GM10847 (cell line): ENCODE data around the gene PNCK.

ENCODE experiments used
- POLR2A ChIP-seq: IDR thresholded peaks from 2 replicates; pipeline ENCODE4 v1.6.1; 2011; ENCODE audit not compliant: insufficient read length; ENCODE audit errors: extremely low read depth

Gene PNCK

DNA sequence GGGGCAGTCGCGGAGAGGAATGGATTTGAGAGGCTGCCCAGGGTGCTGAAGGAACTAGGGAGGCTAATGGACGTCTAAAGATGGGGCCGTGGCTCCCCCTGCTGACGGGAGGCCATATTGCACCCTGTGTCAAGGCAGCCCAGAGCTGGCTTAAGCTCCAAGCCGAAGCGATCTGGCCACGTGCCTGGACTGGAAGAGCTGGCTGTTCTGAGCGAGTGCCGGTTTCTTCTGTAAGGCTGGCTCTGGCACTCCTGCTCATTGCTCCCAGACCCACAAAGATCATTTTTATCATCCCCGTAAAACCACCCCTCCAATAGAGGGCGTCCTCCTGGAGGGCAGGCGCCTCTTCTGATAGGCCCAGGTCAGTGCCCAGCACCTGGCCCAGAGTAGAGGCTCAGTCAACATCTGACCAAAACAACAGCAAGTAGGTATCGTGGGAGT, 5.6 kb downstream of the PNCK start:
- TF ChIP-seq POLR2A = no peak

DNA sequence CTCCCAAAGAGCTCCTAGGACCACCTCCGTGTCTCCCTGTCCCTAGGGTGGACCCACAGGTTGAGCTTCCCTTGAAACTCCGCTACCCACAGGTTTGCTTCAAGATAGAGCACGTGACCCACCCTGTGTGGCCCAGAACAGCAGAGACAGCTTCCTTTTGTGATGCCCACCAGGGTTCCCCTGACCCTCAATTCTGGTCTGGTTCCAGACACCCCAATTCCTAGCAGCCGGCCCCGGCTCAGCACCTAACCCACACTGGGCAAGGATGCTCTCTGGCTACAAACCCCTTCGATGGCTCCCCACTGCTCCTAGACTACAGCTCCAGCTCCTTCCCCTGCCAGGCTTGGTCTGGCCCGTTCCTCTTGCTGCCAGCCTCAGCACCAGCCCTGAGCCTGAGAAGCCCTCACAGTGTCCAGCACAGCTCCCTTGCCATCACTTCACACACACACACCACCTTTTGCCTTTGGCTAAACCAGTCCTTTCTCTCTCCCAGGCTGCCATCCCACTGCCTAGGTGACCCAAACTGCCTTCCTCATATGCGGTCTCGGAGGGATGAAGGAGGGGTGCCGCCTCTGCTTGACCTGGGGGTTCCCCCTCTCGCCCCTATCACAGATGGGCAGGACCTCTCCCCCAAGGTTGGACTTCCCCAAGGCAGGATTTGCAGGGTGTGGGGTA, 6.2 kb downstream of the PNCK start:
- TF ChIP-seq POLR2A = no peak

DNA sequence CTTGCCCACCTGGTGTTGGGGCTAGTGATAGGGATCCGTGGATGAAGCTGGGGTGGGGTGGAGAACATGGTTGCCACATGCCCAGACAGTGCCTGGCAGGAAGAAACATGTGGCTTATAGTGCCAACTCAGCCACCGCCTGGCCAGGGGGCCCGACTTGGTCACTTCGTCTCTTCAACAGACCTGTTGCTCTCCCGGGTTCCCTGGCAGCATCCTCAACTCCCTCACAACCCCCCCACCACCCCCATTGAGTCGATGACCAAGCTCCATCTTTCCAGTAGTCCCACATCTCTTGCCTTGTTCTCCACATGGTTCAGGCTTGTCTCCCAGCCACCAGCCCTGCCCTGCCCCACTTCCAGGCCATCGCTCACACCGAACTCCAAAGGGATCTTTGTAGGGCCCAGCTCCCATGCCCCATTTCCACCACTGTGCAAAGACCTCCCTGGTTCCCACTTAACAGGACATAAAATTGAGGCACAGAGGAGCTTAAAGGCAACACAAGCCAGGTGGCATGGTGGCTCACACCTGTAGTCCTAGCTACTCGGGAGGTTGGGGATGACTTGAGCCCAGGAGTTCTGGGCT, 7.8 kb downstream of the PNCK start:
- TF ChIP-seq POLR2A = no peak

DNA sequence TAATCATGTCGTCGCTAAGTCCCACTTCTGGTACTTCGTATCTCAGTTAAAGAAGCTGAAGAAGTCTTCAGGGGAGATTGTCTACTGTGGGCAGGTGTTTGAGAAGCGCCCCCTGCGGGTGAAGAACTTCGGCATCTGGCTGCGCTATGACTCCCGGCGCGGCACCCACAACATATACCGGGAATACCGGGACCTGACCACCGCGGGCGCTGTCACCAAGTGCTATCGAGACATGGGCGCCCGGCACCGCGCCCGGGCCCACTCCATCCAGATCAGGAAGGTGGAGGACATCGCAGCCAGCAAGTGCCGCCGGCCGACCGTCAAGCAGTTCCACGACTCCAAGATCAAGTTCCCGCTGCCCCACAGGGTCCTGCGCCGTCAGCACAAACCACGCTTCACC, 11.3 kb downstream of the PNCK start:
- no peak for TF ChIP-seq POLR2A

DNA sequence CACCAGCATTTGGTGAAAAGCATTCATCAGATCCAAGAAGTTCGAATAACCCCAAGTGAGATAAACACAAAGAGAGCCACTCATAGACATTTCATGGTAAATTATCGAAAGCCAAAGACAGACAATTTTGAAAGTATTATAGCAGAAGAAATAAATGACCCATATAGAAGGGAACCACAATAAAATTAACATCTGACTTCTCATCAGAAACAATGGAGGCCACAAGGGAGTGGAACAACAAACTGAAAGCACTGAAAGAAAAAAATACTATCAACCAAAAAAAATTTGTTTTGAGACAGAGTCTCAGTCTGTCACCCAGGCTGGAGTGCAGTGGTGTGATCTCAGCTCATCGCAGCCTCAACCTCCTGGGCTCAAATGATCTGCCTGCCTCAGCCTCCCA, 14.3 kb downstream of the PNCK start:
- TF ChIP-seq POLR2A = no peak

DNA sequence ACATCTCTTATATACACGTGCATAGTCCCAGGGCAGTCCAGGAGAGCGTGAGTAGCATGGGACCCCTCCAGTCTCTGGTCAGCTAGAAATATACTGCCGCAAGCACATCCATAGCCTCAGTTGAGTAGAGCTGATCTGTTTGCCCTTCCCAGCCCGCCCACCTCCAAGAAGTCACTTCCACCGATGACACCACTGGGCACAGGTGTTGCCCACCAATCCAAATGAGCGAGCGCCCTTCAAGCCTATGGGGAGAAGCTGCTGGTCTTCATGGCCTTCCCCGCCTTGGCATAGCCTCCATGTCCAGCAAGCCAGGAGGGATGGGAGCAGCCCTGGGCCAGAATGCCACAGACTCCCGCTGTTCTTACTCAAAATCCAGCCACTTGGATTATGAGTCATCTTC, 16.5 kb downstream of the PNCK start:
- no peak for TF ChIP-seq POLR2A

DNA sequence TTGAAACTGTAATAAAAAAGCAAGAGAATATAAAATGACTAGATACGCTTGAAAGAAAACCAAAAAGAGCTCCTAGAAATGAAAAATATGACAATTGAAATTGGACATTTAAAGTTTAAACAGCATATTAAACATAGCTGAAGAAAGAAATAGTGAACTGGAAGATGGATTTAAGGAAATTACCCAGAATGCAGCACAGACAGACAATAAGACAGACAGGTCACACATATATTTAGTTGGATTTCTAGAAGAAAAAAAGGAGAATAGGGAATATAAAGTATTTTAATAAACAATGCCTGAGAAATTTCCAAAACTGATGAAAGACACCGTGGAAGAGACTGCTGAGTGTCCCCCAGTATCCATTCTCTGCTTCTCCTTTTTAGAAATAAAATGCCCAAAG, 20.1 kb downstream of the PNCK start:
- TF ChIP-seq POLR2A = no peak

DNA sequence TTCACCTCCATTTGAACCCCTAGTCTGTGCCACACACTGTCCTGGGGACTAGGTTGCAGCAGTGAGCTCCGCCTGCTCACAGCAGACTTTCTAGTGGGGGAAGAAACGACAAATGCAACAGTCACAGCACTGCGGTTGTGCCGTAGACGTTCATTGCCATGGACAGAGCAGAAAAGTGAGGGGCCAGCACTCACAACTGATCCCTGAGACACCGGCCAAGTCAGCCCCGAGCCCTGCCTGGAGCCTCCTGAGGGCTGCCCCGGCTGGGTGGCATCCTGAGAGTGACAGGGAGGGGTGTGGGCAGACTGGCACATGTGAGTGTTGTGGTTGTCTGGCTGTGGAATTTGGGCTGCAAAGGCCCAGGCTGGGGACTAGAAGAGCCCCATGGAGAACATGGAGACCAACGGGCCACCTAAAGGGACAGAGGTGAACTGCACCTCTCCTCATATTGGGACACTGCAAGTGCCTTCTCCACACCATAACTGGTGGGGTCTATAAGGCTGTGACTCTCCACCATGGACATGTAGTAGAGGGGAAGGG, 22.0 kb downstream of the PNCK start:
- TF ChIP-seq POLR2A = no peak

DNA sequence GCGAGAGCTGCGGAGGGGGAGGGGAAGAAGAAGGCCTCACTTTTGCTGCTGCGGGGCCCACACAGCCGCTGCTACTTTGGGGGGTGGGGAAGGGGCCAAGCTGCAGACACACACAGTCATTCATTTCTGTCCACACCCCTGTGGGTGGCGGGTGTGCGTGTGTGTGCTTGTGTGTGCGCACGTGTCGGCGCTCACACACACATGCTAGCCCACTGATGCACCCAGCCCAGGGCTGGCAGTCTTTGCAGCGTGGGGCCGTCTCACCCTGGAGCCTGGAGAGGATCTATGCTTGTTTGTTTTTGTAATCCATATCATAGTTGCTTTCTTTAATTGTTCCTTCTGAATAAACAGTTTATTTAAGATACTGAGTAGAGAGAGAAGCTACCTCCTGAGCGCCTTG, 22.7 kb downstream of the PNCK start:
- TF ChIP-seq POLR2A = no peak

DNA sequence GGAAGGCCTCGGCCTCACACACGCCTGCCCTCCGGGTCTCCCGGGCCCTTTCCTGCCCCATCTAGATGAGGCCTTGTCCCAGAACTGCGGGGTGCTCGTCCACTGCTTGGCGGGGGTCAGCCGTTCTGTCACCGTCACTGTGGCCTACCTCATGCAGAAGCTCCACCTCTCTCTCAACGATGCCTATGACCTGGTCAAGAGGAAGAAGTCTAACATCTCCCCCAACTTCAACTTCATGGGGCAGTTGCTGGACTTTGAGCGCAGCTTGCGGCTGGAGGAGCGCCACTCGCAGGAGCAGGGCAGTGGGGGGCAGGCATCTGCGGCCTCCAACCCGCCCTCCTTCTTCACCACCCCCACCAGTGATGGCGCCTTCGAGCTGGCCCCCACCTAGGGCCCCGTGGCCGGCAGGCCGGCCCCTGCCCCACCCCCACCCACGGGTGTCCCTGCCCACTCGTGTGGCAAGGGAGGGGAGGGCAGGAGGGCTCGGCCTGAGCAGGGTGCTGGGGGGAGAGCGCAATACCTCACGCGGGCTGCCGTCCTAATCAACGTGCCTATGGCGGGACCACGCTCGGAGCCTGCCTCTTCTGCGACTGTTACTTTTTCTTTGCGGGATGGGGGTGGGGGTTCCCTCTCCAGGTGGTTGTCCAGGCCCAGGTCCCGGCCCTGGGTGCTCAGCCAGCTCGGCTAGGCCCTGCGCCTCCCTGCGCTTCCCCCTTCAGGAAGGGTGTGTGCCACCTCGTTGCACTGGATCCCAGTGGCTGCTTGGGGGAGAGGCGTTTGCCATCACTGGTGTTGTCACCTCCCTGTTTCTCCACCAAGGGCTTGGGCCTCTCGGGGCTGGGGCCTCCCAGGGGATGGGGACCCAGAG, 23.5 kb downstream of the PNCK start:
- no peak for TF ChIP-seq POLR2A

DNA sequence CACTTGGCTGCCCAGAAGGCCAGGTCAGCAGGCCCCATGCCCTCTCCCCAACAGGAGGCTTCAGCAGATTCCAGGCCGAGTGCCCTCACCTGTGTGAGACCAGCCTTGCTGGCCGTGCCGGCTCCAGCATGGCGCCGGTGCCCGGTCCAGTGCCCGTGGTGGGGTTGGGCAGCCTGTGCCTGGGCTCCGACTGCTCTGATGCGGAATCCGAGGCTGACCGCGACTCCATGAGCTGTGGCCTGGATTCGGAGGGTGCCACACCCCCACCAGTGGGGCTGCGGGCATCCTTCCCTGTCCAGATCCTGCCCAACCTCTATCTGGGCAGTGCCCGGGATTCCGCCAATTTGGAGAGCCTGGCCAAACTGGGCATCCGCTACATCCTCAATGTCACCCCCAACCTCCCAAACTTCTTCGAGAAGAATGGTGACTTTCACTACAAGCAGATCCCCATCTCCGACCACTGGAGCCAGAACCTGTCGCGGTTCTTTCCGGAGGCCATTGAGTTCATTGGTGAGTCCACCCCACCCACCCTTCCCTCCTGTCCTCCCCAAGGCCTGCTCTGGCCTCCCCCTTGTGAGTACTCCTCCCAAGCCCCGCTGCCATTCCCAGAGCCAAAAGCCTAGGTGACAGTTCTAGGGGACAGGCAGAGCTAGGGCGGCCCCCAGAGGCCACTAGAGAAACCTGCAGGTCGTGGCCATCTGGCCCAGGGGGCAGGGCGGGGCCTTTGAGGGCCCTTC, 24.3 kb downstream of the PNCK start:
- TF ChIP-seq POLR2A = no peak

DNA sequence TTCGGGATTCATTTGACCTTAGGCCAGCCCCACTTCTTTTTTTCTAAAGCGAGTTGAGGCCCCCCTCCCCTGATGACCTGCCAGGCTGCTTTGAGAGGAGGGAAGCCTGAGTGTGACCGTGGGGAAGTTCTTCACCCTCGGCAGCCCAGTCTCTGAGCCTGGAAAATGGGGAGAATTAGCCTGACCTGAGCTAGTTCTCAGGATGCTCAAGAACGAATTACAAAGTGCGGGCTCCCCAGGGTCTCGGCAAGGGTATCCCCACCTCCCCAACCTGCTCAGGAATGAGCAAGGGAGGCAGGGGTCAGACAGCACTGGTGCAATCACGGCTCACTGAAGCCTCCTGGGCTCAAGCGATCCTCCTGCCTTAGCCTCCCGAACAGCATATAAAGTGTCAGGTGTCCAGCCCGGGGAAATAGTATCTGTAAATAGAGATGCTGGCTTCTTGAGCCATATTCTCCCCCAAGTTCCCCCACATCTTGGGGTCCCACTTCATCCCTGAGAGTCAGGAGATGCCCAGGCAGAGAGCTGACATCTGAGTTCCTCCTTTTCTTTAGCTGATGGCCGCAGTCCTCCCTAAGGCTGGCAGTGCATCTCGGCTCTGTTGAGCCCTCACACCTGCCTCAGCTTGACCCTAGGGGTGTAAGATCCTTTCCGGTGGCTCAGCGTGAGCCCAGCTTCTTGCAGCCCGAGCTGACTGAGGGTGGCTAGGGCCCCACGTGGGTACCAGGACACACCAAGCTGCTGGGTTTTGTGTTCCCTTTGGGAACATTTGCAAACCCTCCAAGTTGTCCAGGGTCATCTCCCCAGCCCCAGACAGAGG, 25.0 kb downstream of the PNCK start:
- TF ChIP-seq POLR2A = no peak

DNA sequence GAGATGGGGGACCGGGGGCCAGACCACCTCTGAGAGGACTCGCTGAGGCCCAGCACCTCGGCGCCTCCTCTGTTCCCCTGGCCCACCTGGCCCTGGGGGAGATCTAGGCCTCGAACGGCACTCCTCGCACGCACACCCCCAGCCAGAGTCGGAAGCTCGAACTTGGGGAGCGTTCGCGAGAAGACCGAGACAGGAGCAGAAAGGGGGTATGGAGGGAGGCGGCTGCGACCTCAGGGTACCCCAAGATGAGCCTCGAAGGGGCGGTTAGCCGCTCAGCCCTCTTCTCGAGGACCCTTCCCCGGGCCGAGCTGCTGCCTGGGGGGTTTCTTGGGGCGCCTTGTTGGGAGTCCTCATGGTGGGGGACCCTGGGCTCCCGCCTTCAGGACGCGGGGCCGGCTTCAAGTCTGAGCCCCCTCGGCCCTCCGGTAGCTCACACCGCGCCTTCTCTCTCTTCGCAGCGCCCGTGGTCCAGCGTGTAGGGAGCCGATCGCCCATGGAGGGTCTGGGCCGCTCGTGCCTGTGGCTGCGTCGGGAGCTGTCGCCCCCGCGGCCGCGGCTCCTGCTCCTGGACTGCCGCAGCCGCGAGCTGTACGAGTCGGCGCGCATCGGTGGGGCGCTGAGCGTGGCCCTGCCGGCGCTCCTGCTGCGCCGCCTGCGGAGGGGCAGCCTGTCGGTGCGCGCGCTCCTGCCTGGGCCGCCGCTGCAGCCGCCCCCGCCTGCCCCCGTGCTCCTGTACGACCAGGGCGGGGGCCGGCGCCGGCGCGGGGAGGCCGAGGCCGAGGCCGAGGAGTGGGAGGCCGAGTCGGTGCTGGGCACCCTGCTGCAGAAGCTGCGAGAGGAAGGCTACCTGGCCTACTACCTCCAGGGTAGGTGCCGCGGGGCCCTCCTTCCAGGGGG, 25.9 kb downstream of the PNCK start:
- no peak for TF ChIP-seq POLR2A
